BLaER1 treated with 17β-estradiol and CSF1 and Interleukin-3, amounts not matched to agents 10 nM and 100 nM (cell line): ENCODE data around the gene RNASEH2B.

ENCODE experiments used
- H3K27ac ChIP-seq, 11 experiments: shearing (Covaris generic); formaldehyde crosslinking; 2 replicates each; pipeline ENCODE4 v1.8.1; 2022
- H3K27me3 ChIP-seq, 11 experiments: shearing (Covaris generic); formaldehyde crosslinking; 2 replicates each; pipeline ENCODE4 v1.8.1; 2022
- H3K36me3 ChIP-seq, 11 experiments: shearing (Covaris generic); formaldehyde crosslinking; 2 replicates each; pipeline ENCODE4 v1.8.1; 2022
- H3K4me1 ChIP-seq, 10 experiments: shearing (Covaris generic); formaldehyde crosslinking; 2 replicates each; pipeline ENCODE4 v1.8.1; 2022
- H3K4me2 ChIP-seq, 11 experiments: shearing (Covaris generic); formaldehyde crosslinking; 2 replicates each; pipeline ENCODE4 v1.8.1; 2022
- H3K4me3 ChIP-seq, 10 experiments: shearing (Covaris generic); formaldehyde crosslinking; 2 replicates each; pipeline ENCODE4 v1.8.1; 2022
- H3K9ac ChIP-seq, 11 experiments: shearing (Covaris generic); formaldehyde crosslinking; 2 replicates each; pipeline ENCODE4 v1.8.1; 2022
- H3K9me3 ChIP-seq, 11 experiments: shearing (Covaris generic); formaldehyde crosslinking; replicated peaks in 1 of 11; 2 replicates each; pipeline ENCODE4 v1.8.1; 2022
- H4K20me1 ChIP-seq, 11 experiments: shearing (Covaris generic); formaldehyde crosslinking; 2 replicates each; pipeline ENCODE4 v1.8.1; 2022
- Cebpa-rat ChIP-seq, 11 experiments: shearing (Covaris generic); IDR thresholded peaks; 2 replicates each; pipeline ENCODE4 v1.8.1; 2022

Gene RNASEH2B, protein sequence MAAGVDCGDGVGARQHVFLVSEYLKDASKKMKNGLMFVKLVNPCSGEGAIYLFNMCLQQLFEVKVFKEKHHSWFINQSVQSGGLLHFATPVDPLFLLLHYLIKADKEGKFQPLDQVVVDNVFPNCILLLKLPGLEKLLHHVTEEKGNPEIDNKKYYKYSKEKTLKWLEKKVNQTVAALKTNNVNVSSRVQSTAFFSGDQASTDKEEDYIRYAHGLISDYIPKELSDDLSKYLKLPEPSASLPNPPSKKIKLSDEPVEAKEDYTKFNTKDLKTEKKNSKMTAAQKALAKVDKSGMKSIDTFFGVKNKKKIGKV

DNA sequence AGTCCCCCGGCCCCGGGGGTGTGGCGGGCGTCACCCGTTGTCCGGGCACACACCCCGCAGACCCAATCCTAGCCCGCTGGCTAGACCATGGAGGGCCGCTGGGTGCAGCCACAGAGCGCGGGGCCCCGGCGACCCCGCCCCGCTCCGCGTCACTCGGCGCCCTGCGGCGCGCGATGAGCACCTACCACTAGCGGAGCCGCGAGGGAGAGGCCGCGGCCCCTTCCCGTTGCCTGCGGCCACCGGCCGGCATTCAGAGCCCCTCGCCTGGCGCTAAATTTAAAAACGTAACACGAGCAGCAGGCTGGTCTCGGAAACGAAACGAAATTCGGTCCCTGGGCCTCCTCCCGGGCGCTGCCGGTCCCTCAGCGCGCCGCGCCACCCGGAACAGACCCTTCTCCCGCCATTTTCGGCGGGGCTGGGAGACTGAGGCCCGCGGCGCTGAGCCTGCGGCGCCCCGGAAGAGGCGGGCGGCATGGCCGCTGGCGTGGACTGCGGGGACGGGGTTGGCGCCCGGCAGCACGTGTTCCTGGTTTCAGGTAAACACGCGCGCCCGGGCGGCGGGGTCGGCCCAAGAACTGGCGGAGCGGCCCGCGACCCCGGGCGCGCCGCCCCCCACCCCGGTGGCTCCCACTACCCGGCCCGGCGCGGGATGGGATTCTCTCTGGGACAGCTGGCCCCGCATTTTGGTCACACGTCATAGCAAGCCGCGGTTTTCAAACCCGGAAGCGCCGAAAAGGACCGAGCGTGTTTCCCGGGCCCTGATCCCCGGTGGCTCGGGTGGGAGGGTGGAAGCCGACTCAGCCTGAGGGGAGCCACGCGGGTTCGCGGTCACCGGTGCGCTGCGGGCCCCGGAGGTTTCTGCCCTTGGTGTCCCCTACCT, at the start of gene RNASEH2B:
Gene RNASEH2B (plus strand): TSS at position 187 of the 880 bp plus-strand sequence. CDS start 286 bp downstream, at position 473.
- peak within 1 kb of the TSS; percentile 93 to 100 (median 98) for H3K27ac ChIP-seq
- H3K36me3 ChIP-seq, result no peaks in the 10 kb centered on the region
- peak within 1 kb of the TSS; percentile 74 to 88 (median 83) for H3K4me3 ChIP-seq
- no peak for TF ChIP-seq Cebpa-rat (IDR thresholded peaks at IDR 0.05)
- peaks cover 0 to 10% (median 0%) of the 10 kb centered on the region in 11 experiments; a peak in 3 of 22 replicates for H3K9me3 ChIP-seq
- H3K4me1 ChIP-seq, result peaks cover 46 to 69% (median 60%) of the 10 kb centered on the region in 10 experiments
- H3K9ac ChIP-seq, result peak within 1 kb of the TSS; percentile 94 to 99 (median 98)
- peaks cover 0 to 6% (median 0%) of the 10 kb centered on the region in 11 experiments; a peak in 2 of 22 replicates for H4K20me1 ChIP-seq
- peak within 1 kb of the TSS; percentile 86 to 97 (median 92) for H3K4me2 ChIP-seq
- H3K27me3 ChIP-seq, result no peaks in the 10 kb centered on the region

- H4K20me1 ChIP-seq, result no peaks in the 10 kb centered on the region
- peaks cover 0 to 3% (median 0%) of the 10 kb centered on the region in 11 experiments; a peak in 1 of 22 replicates for H3K36me3 ChIP-seq
- peaks cover 24 to 53% (median 38%) of the 10 kb centered on the region in 11 experiments for H3K9me3 ChIP-seq
- H3K27me3 ChIP-seq, result no peaks in the 10 kb centered on the region
- no peak overlapping the region for H3K9ac ChIP-seq
- H3K4me3 ChIP-seq, result no peak overlapping the region
- H3K4me1 ChIP-seq, result no peaks in the 10 kb centered on the region; a peak in 1 of 20 replicates
- H3K4me2 ChIP-seq, result no peak overlapping the region
- H3K27ac ChIP-seq, result no peak overlapping the region
- no peak for TF ChIP-seq Cebpa-rat (IDR thresholded peaks at IDR 0.05)
Observed at GRCh38 chr13:50864492-50864891, 45.1 kb upstream of the RNASEH2B start.

DNA sequence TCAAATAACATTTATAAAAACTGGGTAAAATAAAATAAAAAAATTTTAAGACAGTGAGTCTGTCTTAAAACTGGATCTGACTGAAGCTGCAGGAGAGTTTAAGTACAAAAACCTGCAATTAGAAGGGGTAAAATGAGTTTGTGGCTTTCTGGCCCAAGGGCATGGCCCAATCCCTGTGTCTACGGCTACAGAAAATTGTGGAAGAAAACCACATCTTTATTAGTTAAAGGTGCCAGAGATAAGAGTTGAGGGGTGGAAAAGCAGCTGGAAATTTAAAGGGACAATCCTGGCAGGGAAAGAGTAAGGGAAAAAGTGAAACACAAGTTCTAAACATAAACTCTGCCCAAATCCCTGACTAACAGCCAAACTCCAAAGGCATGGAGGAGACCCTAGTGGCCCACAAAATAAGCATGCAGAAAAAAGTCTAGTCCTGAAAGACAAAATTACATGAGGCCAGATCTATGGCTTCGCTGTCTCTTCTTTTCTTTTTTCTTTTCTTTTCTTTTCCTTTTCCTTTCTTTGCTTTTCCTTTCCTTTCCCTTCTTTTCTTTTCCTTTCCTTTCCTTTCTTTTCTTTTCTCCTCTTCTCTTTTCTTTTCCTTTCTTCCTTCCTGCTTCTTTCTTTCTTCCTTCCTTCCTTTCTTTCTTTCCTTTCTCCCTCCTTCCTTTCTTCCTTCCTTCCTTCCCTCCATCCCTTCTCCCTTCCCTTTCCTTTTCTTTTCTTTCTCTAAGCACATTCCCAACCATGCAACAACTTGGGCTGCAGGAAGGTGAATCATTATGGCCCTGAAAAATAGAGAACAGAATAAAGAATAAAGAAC, 42.6 kb upstream of the RNASEH2B start:
- peaks cover 0 to 34% (median 19%) of the 10 kb centered on the region in 11 experiments; a peak in 16 of 22 replicates for H3K9me3 ChIP-seq
- H3K4me3 ChIP-seq, result no peak overlapping the region
- H3K9ac ChIP-seq, result no peak overlapping the region
- H4K20me1 ChIP-seq, result no peaks in the 10 kb centered on the region
- H3K4me2 ChIP-seq, result no peak overlapping the region
- no peak overlapping the region for H3K27ac ChIP-seq
- H3K36me3 ChIP-seq, result no peaks in the 10 kb centered on the region; a peak in 1 of 22 replicates
- no peaks in the 10 kb centered on the region; a peak in 1 of 20 replicates for H3K4me1 ChIP-seq
- no peak for TF ChIP-seq Cebpa-rat (IDR thresholded peaks at IDR 0.05)
- H3K27me3 ChIP-seq, result no peaks in the 10 kb centered on the region

DNA sequence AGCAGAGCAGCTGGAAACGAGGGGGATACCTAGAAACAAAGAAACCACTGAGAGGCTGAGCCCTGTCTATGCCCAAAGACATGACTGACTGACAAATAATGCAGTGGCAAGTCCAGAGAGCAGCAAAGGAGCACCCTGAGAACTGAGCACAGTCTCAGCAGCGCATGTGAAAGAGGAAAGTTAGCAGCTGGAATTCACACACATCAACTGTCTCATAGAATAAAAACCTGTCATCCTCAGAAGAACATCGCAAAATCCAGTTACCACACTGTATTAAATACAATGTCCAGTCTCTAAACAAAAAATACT, 42.0 kb upstream of the RNASEH2B start:
- no peak overlapping the region for H3K9ac ChIP-seq
- TF ChIP-seq Cebpa-rat (IDR thresholded peaks at IDR 0.05), result no peak
- H3K36me3 ChIP-seq, result no peaks in the 10 kb centered on the region; a peak in 1 of 22 replicates
- no peak overlapping the region for H3K4me3 ChIP-seq
- no peaks in the 10 kb centered on the region for H4K20me1 ChIP-seq
- no peak overlapping the region for H3K4me2 ChIP-seq
- no peaks in the 10 kb centered on the region for H3K27me3 ChIP-seq
- peaks cover 0 to 30% (median 14%) of the 10 kb centered on the region in 11 experiments; a peak in 16 of 22 replicates for H3K9me3 ChIP-seq
- H3K4me1 ChIP-seq, result no peaks in the 10 kb centered on the region; a peak in 1 of 20 replicates
- no peak overlapping the region for H3K27ac ChIP-seq

DNA sequence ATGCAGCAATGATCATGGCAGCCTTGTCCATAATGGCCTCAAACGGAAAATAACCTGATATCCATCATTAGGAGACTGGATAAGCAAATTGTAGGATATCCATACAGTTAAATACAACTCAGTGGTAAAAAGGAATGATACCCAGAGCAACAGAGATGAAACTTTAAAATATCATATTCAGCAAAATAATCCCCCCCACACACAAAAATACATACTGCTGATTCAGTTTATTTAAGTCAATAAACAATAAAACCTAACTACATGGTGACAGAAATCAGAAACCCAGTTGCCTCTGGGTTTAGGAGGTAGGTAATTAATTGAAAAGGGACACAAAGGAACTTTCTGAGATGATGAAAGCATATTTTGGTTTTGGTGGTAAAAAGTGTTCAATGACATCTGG, 38.2 kb upstream of the RNASEH2B start:
- no peak overlapping the region for H3K4me2 ChIP-seq
- no peaks in the 10 kb centered on the region; a peak in 1 of 22 replicates for H3K36me3 ChIP-seq
- no peaks in the 10 kb centered on the region for H3K27me3 ChIP-seq
- H3K4me3 ChIP-seq, result no peak overlapping the region
- peaks cover 0 to 17% (median 0%) of the 10 kb centered on the region in 11 experiments; a peak in 5 of 22 replicates for H3K9me3 ChIP-seq
- H3K27ac ChIP-seq, result no peak overlapping the region
- no peaks in the 10 kb centered on the region for H3K4me1 ChIP-seq
- TF ChIP-seq Cebpa-rat (IDR thresholded peaks at IDR 0.05), result no peak
- no peaks in the 10 kb centered on the region for H4K20me1 ChIP-seq
- H3K9ac ChIP-seq, result no peak overlapping the region

- H4K20me1 ChIP-seq, result no peaks in the 10 kb centered on the region
- H3K4me3 ChIP-seq, result no peak overlapping the region
- H3K27me3 ChIP-seq, result no peaks in the 10 kb centered on the region
- H3K4me1 ChIP-seq, result no peaks in the 10 kb centered on the region
- peaks cover 0 to 17% (median 0%) of the 10 kb centered on the region in 11 experiments; a peak in 6 of 22 replicates for H3K9me3 ChIP-seq
- no peak overlapping the region for H3K9ac ChIP-seq
- H3K27ac ChIP-seq, result no peak overlapping the region
- H3K4me2 ChIP-seq, result no peak overlapping the region
- TF ChIP-seq Cebpa-rat (IDR thresholded peaks at IDR 0.05), result no peak
- H3K36me3 ChIP-seq, result no peaks in the 10 kb centered on the region; a peak in 1 of 22 replicates
Observed at GRCh38 chr13:50873467-50873866, 36.1 kb upstream of the RNASEH2B start.

GRCh38 chr13:50873991-50874390, 35.6 kb upstream of the RNASEH2B start:
- H3K27ac ChIP-seq, result no peak overlapping the region
- H4K20me1 ChIP-seq, result no peaks in the 10 kb centered on the region
- H3K4me2 ChIP-seq, result no peak overlapping the region
- H3K9ac ChIP-seq, result no peak overlapping the region
- no peak overlapping the region for H3K4me3 ChIP-seq
- H3K4me1 ChIP-seq, result no peaks in the 10 kb centered on the region
- no peak for TF ChIP-seq Cebpa-rat (IDR thresholded peaks at IDR 0.05)
- H3K27me3 ChIP-seq, result no peaks in the 10 kb centered on the region
- H3K36me3 ChIP-seq, result no peaks in the 10 kb centered on the region; a peak in 1 of 22 replicates
- peaks cover 0 to 17% (median 0%) of the 10 kb centered on the region in 11 experiments; a peak in 6 of 22 replicates for H3K9me3 ChIP-seq

DNA sequence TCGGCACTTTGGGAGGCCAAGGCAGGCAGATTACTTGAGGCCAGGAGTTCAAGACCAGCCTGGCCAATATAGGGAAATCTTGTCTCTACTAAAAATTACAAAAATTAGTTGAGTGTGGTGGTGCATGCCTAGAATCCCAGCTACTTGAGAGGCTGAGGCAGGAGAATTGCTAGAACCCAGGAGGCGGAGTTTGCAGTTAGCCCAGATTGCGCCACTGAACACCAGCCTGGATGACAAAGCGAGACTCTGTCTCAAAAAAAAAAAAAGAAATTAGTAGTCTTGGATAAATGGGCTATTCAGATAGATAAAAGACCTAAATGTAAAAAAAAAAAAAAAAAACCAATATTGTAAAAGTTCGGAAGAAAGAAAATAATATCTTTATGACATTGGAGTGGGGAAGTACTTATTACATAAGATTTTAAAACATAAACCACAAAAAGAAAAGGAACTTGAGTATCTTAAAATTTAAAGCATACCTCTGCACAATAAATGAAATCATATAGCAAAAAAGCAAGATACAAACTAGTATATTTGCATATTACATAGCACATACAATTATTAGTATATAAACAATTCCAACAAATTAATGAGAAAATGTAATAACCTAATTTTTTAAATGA, 26.7 kb upstream of the RNASEH2B start:
- Histone ChIP-seq H3K9ac (no peak overlapping the region), H3K27ac (no peak overlapping the region), H3K9me3 (peaks cover 8 to 41% (median 30%) of the 10 kb centered on the region in 11 experiments; a peak in 19 of 22 replicates), H3K4me2 (no peak overlapping the region), H3K4me3 (no peak overlapping the region), H3K4me1 (peaks cover 0 to 12% (median 6%) of the 10 kb centered on the region in 10 experiments; a peak in 7 of 20 replicates), H3K27me3 (no peaks in the 10 kb centered on the region), H4K20me1 (no peaks in the 10 kb centered on the region), H3K36me3 (peaks cover 0 to 4% (median 0%) of the 10 kb centered on the region in 11 experiments; a peak in 4 of 22 replicates)
- no peak for TF ChIP-seq Cebpa-rat (IDR thresholded peaks at IDR 0.05)
